ENCODE measurements around the gene PTPRB.
"Not testable (repeated sequence)": the region's sequence is repeated elsewhere in the genome, so short reads cannot be mapped to it uniquely, and the experiment has no call there.

Gene PTPRB

DNA sequence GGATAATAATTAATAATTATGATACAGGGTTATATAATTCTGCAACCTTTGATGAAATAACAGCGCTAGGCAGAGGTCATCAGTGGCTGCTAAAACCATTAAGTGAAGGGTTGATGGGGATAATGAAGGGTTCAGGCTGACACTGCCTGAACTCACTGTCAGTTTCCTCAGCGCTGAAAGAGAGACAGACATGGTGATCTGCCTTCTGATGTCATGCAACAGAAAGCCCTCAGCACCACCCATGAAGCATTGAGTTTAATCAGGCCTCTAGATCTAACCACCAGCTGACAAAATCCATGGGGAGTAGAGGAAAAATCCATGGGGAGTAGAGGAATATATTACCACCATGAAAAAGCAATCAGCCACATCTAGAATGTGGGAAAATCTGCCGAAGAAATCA is 107.6 kb downstream of the PTPRB start:
- no peak for DNase-seq (ENCODE audit: low read depth)
- TF ChIP-seq, protein P1, sequence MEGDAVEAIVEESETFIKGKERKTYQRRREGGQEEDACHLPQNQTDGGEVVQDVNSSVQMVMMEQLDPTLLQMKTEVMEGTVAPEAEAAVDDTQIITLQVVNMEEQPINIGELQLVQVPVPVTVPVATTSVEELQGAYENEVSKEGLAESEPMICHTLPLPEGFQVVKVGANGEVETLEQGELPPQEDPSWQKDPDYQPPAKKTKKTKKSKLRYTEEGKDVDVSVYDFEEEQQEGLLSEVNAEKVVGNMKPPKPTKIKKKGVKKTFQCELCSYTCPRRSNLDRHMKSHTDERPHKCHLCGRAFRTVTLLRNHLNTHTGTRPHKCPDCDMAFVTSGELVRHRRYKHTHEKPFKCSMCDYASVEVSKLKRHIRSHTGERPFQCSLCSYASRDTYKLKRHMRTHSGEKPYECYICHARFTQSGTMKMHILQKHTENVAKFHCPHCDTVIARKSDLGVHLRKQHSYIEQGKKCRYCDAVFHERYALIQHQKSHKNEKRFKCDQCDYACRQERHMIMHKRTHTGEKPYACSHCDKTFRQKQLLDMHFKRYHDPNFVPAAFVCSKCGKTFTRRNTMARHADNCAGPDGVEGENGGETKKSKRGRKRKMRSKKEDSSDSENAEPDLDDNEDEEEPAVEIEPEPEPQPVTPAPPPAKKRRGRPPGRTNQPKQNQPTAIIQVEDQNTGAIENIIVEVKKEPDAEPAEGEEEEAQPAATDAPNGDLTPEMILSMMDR (IDR thresholded peaks at IDR 0.05; ENCODE audit: low read depth, low read length): no peak
- TF ChIP-seq MYC (IDR thresholded peaks at IDR 0.05; ENCODE audit: low read depth, low read length) (no peak), POLR2A (IDR thresholded peaks at IDR 0.05; ENCODE audit: extremely low read depth, insufficient read length) (no peak)
- TF ChIP-seq, protein P2, sequence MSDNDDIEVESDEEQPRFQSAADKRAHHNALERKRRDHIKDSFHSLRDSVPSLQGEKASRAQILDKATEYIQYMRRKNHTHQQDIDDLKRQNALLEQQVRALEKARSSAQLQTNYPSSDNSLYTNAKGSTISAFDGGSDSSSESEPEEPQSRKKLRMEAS (IDR thresholded peaks at IDR 0.05; ENCODE audit: low read depth, low read length): no peak
- H3K4me3 ChIP-seq (ENCODE audit: low read depth, low read length): no peak overlapping the region

DNA sequence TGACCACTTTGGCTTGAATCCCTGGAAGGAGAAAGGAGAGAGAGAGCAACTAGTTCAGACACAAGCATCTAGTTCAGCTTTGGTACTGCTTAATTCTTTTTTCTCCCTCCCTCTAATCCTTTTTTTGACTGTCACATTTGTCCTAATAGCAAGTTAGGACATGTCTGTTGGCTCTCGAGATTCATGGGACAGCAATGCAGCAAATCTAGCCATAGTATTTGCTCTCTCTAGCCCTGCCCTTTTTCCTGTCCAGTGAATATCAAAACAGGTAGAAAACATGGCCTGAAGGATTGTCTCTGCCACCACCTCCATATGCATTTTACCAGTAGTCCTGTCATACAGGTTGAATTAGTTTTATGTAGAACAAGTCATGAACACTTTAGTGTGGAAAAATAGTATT is 116.4 kb downstream of the PTPRB start:
- DNase-seq (ENCODE audit: low read depth): no peak
- TF ChIP-seq, protein P1 (IDR thresholded peaks at IDR 0.05; ENCODE audit: low read depth, low read length): no peak
- TF ChIP-seq, protein P2 (IDR thresholded peaks at IDR 0.05; ENCODE audit: low read depth, low read length): no peak
- TF ChIP-seq MYC (IDR thresholded peaks at IDR 0.05; ENCODE audit: low read depth, low read length) (no peak), POLR2A (IDR thresholded peaks at IDR 0.05; ENCODE audit: extremely low read depth, insufficient read length) (no peak)
- no peak overlapping the region for H3K4me3 ChIP-seq (ENCODE audit: low read depth, low read length)

DNA sequence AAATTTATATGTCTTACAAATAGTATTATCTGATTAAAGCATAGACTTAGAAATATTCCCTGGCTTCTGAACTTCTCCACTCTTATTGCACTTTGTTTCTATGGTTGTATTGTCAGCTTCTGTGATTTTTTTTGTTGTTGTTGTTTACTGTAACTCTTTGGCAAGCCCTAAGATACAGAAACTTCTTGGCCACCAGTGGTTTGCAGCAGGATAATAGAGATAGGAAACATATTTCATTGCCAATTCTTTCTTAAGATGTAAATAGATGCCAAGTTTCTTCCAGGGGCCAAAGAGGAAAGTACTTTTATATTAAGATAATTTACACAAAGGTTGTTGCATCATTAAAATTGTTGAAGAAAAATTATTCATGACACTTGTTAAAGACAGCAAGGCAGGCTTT is 123.8 kb downstream of the PTPRB start:
- no peak for DNase-seq (ENCODE audit: low read depth)
- TF ChIP-seq, protein P1 (IDR thresholded peaks at IDR 0.05; ENCODE audit: low read depth, low read length): no peak
- TF ChIP-seq MYC (IDR thresholded peaks at IDR 0.05; ENCODE audit: low read depth, low read length) (no peak), POLR2A (IDR thresholded peaks at IDR 0.05; ENCODE audit: extremely low read depth, insufficient read length) (no peak)
- TF ChIP-seq, protein P2 (IDR thresholded peaks at IDR 0.05; ENCODE audit: low read depth, low read length): no peak
- H3K4me3 ChIP-seq (ENCODE audit: low read depth, low read length): no peak overlapping the region

DNA sequence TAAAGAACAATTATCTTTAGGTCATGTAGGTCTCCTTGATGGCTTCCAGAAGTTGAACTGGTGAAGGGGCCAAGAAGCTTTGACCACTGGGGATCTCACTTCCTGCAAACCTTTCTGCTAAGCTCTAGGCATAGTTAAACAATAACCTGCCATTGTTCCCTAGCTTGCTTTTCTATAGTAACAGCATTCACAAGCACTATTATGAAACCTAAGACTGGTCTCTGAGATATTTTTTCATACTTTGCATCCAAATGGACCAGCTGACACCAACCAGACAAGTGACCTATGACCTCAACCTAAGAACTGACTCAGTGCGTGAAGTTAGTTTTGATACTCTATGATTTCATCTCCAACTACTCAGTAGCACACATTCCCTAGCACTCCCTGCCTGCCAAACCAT is 129.1 kb downstream of the PTPRB start:
- no peak for TF ChIP-seq MYC (IDR thresholded peaks at IDR 0.05; ENCODE audit: low read depth, low read length)
- TF ChIP-seq, protein P2 (IDR thresholded peaks at IDR 0.05; ENCODE audit: low read depth, low read length): no peak
- TF ChIP-seq POLR2A (IDR thresholded peaks at IDR 0.05; ENCODE audit: extremely low read depth, insufficient read length): no peak
- TF ChIP-seq, protein P1 (IDR thresholded peaks at IDR 0.05; ENCODE audit: low read depth, low read length): no peak
- H3K4me3 ChIP-seq (ENCODE audit: low read depth, low read length): no peak overlapping the region
- no peak for DNase-seq (ENCODE audit: low read depth)

DNA sequence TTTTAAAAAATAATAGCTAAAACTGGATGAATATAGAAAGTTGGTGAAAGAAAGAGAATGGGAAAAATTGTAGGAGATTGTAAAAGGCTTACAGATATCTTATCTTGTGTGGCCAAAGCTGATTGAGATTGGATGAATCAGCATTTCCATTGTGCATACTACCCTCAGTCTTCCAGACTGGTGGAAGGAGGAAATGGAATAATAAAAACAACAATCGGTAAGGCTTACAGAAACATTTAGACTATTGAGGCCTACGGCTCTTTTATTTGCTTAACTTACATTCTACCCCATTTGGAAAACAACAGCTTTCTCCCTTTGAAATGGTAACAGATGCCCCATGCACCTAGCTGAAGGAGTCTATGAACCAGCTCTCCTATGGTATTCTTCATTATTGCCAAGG is 129.8 kb downstream of the PTPRB start:
- no peak for DNase-seq (ENCODE audit: low read depth)
- TF ChIP-seq, protein P1 (IDR thresholded peaks at IDR 0.05; ENCODE audit: low read depth, low read length): no peak
- no peak for TF ChIP-seq MYC (IDR thresholded peaks at IDR 0.05; ENCODE audit: low read depth, low read length)
- TF ChIP-seq, protein P2 (IDR thresholded peaks at IDR 0.05; ENCODE audit: low read depth, low read length): no peak
- TF ChIP-seq POLR2A (IDR thresholded peaks at IDR 0.05; ENCODE audit: extremely low read depth, insufficient read length): no peak
- H3K4me3 ChIP-seq (ENCODE audit: low read depth, low read length): no peak overlapping the region

DNA sequence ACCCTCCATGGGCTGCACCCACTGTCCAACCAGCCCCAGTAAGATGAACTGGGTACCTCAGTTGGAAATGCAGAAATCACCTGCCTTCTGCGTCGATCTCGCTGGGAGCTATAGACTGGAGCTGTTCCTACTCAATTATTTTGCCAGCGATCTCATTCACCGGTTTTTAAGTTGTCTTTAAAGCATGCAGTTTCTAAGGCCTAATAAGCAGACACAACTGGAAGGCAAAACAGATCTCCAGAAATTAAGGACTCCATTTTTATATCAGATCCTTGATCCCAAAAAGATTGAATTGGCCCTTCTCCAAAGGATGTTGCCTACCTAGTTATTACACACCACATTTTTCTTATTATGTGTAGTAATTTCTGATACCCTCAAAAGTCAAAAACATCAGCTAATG is 139.7 kb downstream of the PTPRB start:
- no peak for DNase-seq (ENCODE audit: low read depth)
- no peak for TF ChIP-seq POLR2A (IDR thresholded peaks at IDR 0.05; ENCODE audit: extremely low read depth, insufficient read length)
- TF ChIP-seq MYC (IDR thresholded peaks at IDR 0.05; ENCODE audit: low read depth, low read length): no peak
- TF ChIP-seq, protein P2 (IDR thresholded peaks at IDR 0.05; ENCODE audit: low read depth, low read length): no peak
- TF ChIP-seq, protein P1 (IDR thresholded peaks at IDR 0.05; ENCODE audit: low read depth, low read length): no peak
- no peak overlapping the region for H3K4me3 ChIP-seq (ENCODE audit: low read depth, low read length)

DNA sequence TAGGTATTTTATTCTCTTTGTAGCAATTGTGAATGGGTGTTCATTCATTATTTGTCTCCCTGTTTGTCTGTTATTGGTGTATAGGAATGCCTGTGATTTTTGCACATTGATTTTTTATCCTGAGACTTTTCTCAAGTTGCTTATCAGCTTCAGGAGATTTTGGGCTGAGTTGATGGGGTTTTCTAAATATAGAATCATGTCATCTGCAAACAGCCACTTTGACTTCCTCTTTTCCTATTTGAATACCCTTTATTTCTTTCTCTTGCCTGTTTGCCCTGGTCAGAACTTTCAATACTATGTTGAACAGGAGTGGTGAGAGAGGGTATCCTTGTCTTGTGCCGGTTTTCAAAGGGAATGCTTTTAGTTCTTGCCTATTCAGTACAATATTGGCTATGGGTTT is 144.3 kb downstream of the PTPRB start:
- DNase-seq (ENCODE audit: low read depth): peak; percentile 8

DNA sequence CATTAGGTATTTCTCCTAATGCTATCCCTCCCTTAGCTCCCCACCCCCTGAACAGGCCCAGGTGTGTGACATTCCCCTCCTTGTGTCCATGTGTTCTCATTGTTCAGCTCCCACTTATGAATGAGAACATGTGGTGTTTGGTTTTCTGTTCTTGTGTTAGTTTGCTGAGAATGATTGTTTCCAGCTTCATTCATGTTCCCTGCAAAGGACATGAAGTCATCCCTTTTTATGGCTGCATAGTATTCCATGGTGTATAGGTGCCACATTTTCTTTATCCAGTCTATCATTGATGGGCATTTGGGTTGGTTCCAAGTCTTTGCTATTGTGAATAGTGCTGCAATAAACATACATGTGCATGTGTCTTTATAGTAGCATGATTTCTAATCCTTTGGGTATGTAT is 146.3 kb downstream of the PTPRB start:
- not testable (repeated sequence) for DNase-seq (ENCODE audit: low read depth); H3K4me3 ChIP-seq (ENCODE audit: low read depth, low read length)

More for the DNA sequence above, 144.3 kb downstream of the PTPRB start:
- H3K4me3 ChIP-seq (ENCODE audit: low read depth, low read length): not testable (repeated sequence)
